Left kidney (tissue), 2 donors: Measurements from ENCODE around the gene MBP. TPM values are rescaled to one million over a fixed set of nuclear protein-coding genes. Genes with fewer than 3 reads are reported as not detected.
"Not testable (repeated sequence)": the region's sequence is repeated elsewhere in the genome, so short reads cannot be mapped to it uniquely, and the experiment has no call there.

Experiments
- DNase-seq: peaks from one replicate; pipeline ENCODE4 v3.0.0-alpha.2; 2013
- polyA plus RNA-seq: library from polyadenylated mRNA; unstranded; fragments of 120-200 nt; gene quantifications from one replicate; pipeline ENCODE4 v1.2.1, GENCODE V29; 2013; ENCODE audit not compliant: insufficient read length

MBP gene
- polyA plus RNA-seq, 1 donor: 17.1 TPM

GRCh38 chr18:76951456-76952247, 180.9 kb downstream of the MBP start:
- DNase-seq: no peak

GRCh38 chr18:76948345-76948744, 184.2 kb downstream of the MBP start:
- DNase-seq: no peak

- not testable (repeated sequence) for DNase-seq
Observed at GRCh38 chr18:76944346-76944745, 188.2 kb downstream of the MBP start.

GRCh38 chr18:76943542-76944339, 188.8 kb downstream of the MBP start:
- DNase-seq: no peak

GRCh38 chr18:76941284-76941683, 191.3 kb downstream of the MBP start:
- no peak for DNase-seq

GRCh38 chr18:76938619-76939018, 194.0 kb downstream of the MBP start:
- no peak for DNase-seq

GRCh38 chr18:76937597-76937996, 195.0 kb downstream of the MBP start:
- DNase-seq: no peak

- no peak for DNase-seq
Observed at GRCh38 chr18:76936877-76937276, 195.7 kb downstream of the MBP start.

GRCh38 chr18:76935722-76936337, 196.8 kb downstream of the MBP start:
- no peak for DNase-seq

GRCh38 chr18:76932026-76932819, 200.4 kb downstream of the MBP start:
- no peak for DNase-seq

- no peak for DNase-seq
Observed at GRCh38 chr18:76931171-76931570, 201.4 kb downstream of the MBP start.

Other genes starting within 250 kb of the MBP start
- gene GALR1, start 117.1 kb upstream of the MBP start, polyA plus RNA-seq: 0.15 TPM